HepG2 (cell line): ENCODE data around the gene SPON1. TPM values are rescaled to one million over a fixed set of nuclear protein-coding genes. Genes with fewer than 3 reads are reported as not detected.

Source experiments
- ARID4A ChIP-seq: sonication (generic); formaldehyde crosslinking; IDR thresholded peaks from 2 replicates; pipeline ENCODE4 v1.5.0; 2020; ENCODE audit warnings: mild to moderate bottlenecking, missing genetic modification reagents, borderline replicate concordance
- LRRFIP1 ChIP-seq: sonication (generic); formaldehyde crosslinking; conservative IDR thresholded peaks from 2 replicates; pipeline ENCODE4 v1.4.0; 2020; ENCODE audit warnings: missing genetic modification reagents
- NPAS2 ChIP-seq: sonication (generic); formaldehyde crosslinking; IDR thresholded peaks from 2 replicates; pipeline ENCODE4 v1.8.0; 2022; ENCODE audit warnings: mild to moderate bottlenecking, missing genetic modification reagents, borderline replicate concordance
- ZNF143 ChIP-seq: sonication (generic); formaldehyde crosslinking; IDR thresholded peaks from 2 replicates; pipeline ENCODE4 v1.4.0; 2020; ENCODE audit warnings: missing genetic modification reagents
- polyA plus RNA-seq, 8 experiments: library from polyadenylated mRNA; depleted of rRNA in 3 of 8; stranded (reverse) in 7 of 8; unstranded in 1 of 8; fragments of >200 nt; fragmentation: Illumina TruSeq in 4 of 8; extraction: Trizol in 4 of 8; gene quantifications; 2 replicates each; pipeline versions ENCODE4 v1.2.1 to v1.2.3, GENCODE V29; 2011 to 2016; ENCODE audit warnings: low read depth in 4 of 8, missing spikeins in 1 of 8, mixed read lengths in 1 of 8; ENCODE audit not compliant: insufficient read depth in 1 of 8
- total RNA-seq, 5 experiments: library from RNA; depleted of rRNA; stranded (reverse); fragments of >200 nt; fragmentation: Illumina TruSeq; extraction: Trizol; gene quantifications; 2 replicates each; pipeline ENCODE4 v1.2.3, GENCODE V29; 2016; ENCODE audit warnings: low read depth in 1 of 5
- TF ChIP-seq, protein P1 (sequence below): sonication (generic); formaldehyde crosslinking; IDR thresholded peaks from 2 replicates; pipeline ENCODE4 v1.5.0; 2020; ENCODE audit warnings: mild to moderate bottlenecking, missing genetic modification reagents, borderline replicate concordance
- TF ChIP-seq, protein P2 (sequence below): IDR thresholded peaks from 2 replicates; pipeline ENCODE4 v1.4.0; 2020; ENCODE audit warnings: mild to moderate bottlenecking, missing genetic modification reagents

Gene SPON1
- total and polyA plus RNA-seq, 2 of the 13 experiments (the other 11 are each of a cell fraction or from before 2014, with no cell fraction given) = not detected

GRCh38 chr11:14118072-14118471, 155.5 kb downstream of the SPON1 start (continued):
- TF ChIP-seq, protein P1, sequence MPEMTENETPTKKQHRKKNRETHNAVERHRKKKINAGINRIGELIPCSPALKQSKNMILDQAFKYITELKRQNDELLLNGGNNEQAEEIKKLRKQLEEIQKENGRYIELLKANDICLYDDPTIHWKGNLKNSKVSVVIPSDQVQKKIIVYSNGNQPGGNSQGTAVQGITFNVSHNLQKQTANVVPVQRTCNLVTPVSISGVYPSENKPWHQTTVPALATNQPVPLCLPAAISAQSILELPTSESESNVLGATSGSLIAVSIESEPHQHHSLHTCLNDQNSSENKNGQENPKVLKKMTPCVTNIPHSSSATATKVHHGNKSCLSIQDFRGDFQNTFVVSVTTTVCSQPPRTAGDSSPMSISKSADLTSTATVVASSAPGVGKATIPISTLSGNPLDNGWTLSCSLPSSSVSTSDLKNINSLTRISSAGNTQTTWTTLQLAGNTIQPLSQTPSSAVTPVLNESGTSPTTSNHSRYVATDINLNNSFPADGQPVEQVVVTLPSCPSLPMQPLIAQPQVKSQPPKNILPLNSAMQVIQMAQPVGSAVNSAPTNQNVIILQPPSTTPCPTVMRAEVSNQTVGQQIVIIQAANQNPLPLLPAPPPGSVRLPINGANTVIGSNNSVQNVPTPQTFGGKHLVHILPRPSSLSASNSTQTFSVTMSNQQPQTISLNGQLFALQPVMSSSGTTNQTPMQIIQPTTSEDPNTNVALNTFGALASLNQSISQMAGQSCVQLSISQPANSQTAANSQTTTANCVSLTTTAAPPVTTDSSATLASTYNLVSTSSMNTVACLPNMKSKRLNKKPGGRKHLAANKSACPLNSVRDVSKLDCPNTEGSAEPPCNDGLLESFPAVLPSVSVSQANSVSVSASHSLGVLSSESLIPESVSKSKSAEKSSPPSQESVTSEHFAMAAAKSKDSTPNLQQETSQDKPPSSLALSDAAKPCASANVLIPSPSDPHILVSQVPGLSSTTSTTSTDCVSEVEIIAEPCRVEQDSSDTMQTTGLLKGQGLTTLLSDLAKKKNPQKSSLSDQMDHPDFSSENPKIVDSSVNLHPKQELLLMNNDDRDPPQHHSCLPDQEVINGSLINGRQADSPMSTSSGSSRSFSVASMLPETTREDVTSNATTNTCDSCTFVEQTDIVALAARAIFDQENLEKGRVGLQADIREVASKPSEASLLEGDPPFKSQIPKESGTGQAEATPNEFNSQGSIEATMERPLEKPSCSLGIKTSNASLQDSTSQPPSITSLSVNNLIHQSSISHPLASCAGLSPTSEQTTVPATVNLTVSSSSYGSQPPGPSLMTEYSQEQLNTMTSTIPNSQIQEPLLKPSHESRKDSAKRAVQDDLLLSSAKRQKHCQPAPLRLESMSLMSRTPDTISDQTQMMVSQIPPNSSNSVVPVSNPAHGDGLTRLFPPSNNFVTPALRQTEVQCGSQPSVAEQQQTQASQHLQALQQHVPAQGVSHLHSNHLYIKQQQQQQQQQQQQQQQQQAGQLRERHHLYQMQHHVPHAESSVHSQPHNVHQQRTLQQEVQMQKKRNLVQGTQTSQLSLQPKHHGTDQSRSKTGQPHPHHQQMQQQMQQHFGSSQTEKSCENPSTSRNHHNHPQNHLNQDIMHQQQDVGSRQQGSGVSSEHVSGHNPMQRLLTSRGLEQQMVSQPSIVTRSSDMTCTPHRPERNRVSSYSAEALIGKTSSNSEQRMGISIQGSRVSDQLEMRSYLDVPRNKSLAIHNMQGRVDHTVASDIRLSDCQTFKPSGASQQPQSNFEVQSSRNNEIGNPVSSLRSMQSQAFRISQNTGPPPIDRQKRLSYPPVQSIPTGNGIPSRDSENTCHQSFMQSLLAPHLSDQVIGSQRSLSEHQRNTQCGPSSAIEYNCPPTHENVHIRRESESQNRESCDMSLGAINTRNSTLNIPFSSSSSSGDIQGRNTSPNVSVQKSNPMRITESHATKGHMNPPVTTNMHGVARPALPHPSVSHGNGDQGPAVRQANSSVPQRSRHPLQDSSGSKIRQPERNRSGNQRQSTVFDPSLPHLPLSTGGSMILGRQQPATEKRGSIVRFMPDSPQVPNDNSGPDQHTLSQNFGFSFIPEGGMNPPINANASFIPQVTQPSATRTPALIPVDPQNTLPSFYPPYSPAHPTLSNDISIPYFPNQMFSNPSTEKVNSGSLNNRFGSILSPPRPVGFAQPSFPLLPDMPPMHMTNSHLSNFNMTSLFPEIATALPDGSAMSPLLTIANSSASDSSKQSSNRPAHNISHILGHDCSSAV = no peak
- TF ChIP-seq ZNF143 (CRISPR knock-in tag) (no peak), LRRFIP1 (CRISPR knock-in tag) (no peak), ARID4A (no peak), NPAS2 (CRISPR knock-in tag) (no peak)
- TF ChIP-seq, protein P2, sequence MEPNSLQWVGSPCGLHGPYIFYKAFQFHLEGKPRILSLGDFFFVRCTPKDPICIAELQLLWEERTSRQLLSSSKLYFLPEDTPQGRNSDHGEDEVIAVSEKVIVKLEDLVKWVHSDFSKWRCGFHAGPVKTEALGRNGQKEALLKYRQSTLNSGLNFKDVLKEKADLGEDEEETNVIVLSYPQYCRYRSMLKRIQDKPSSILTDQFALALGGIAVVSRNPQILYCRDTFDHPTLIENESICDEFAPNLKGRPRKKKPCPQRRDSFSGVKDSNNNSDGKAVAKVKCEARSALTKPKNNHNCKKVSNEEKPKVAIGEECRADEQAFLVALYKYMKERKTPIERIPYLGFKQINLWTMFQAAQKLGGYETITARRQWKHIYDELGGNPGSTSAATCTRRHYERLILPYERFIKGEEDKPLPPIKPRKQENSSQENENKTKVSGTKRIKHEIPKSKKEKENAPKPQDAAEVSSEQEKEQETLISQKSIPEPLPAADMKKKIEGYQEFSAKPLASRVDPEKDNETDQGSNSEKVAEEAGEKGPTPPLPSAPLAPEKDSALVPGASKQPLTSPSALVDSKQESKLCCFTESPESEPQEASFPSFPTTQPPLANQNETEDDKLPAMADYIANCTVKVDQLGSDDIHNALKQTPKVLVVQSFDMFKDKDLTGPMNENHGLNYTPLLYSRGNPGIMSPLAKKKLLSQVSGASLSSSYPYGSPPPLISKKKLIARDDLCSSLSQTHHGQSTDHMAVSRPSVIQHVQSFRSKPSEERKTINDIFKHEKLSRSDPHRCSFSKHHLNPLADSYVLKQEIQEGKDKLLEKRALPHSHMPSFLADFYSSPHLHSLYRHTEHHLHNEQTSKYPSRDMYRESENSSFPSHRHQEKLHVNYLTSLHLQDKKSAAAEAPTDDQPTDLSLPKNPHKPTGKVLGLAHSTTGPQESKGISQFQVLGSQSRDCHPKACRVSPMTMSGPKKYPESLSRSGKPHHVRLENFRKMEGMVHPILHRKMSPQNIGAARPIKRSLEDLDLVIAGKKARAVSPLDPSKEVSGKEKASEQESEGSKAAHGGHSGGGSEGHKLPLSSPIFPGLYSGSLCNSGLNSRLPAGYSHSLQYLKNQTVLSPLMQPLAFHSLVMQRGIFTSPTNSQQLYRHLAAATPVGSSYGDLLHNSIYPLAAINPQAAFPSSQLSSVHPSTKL = no peak
